OCI-LY7 (cell line): ENCODE data around the gene GRB10.

Experiments used
- EZH2phosphoT487 ChIP-seq: fragments of 200-600 bp; sonication (generic); IDR thresholded peaks from 2 replicates; pipeline ENCODE4 v1.6.1; 2018; ENCODE audit warnings: low read depth, borderline replicate concordance, mild to moderate bottlenecking, mixed run types, antibody characterized with exemption, low read length, moderate library complexity, mixed read lengths
- TF ChIP-seq, protein P1 (sequence below): fragments of 200-600 bp; sonication (generic); conservative IDR thresholded peaks from 2 replicates; pipeline ENCODE4 v1.5.1; 2014; ENCODE audit warnings: mild to moderate bottlenecking, antibody characterized with exemption, low read length, moderate library complexity, mixed read lengths

DNA sequence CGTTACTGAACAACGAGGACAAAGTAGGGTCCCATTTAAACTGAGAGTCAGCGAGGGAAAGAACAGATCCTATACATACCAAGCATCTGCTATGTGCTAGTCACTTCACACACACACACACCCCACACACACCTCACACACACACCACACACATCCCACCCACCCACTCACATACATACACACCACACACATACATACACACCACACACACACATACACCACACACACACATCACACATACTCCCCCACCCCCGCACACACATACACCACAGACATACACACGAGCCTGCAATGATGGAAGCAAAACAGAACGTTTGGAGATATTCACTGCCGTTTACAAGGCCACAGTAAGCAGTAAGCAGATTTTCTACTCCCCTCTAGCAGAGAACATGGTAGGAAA lies 607 bp upstream of the GRB10 start:
- TF ChIP-seq, protein P1, sequence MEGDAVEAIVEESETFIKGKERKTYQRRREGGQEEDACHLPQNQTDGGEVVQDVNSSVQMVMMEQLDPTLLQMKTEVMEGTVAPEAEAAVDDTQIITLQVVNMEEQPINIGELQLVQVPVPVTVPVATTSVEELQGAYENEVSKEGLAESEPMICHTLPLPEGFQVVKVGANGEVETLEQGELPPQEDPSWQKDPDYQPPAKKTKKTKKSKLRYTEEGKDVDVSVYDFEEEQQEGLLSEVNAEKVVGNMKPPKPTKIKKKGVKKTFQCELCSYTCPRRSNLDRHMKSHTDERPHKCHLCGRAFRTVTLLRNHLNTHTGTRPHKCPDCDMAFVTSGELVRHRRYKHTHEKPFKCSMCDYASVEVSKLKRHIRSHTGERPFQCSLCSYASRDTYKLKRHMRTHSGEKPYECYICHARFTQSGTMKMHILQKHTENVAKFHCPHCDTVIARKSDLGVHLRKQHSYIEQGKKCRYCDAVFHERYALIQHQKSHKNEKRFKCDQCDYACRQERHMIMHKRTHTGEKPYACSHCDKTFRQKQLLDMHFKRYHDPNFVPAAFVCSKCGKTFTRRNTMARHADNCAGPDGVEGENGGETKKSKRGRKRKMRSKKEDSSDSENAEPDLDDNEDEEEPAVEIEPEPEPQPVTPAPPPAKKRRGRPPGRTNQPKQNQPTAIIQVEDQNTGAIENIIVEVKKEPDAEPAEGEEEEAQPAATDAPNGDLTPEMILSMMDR: no peak
- no peak for TF ChIP-seq EZH2phosphoT487
